Loucy (cell line): ENCODE data around the gene CARD19.

Experiments
- H2AFZ ChIP-seq: fragments of 200-600 bp; sonication (generic); 2 replicates; pipeline ENCODE4 v1.6.0; 2016; ENCODE audit warnings: antibody characterized with exemption, mild to moderate bottlenecking, low read length, moderate library complexity
- H3F3A ChIP-seq: fragments of 200-600 bp; 2 replicates; pipeline ENCODE4 v1.6.0; 2016; ENCODE audit warnings: antibody characterized with exemption, low read depth, mild to moderate bottlenecking
- H3K27me3 ChIP-seq: fragments of 200-600 bp; sonication (generic); 2 replicates; pipeline ENCODE4 v1.6.1; 2014; ENCODE audit warnings: low read length, mild to moderate bottlenecking; ENCODE audit not compliant: insufficient read depth, poor library complexity, severe bottlenecking
- H3K36me3 ChIP-seq: fragments of 200-600 bp; sonication (generic); 2 replicates; pipeline ENCODE4 v1.6.1; 2016; ENCODE audit warnings: low read length; ENCODE audit not compliant: insufficient read depth
- H3K4me1 ChIP-seq: fragments of 200-600 bp; sonication (generic); 2 replicates; pipeline ENCODE4 v1.5.1; 2014; ENCODE audit warnings: low read length, mild to moderate bottlenecking; ENCODE audit not compliant: insufficient read depth, poor library complexity, severe bottlenecking
- H3K4me2 ChIP-seq: fragments of 200-600 bp; sonication (generic); 2 replicates; pipeline ENCODE4 v1.6.0; 2014; ENCODE audit warnings: antibody characterized with exemption, low read length, low read depth, mild to moderate bottlenecking; ENCODE audit not compliant: poor library complexity, severe bottlenecking
- H3K4me3 ChIP-seq: fragments of 200-600 bp; sonication (generic); 2 replicates; pipeline ENCODE4 v1.5.1; 2014; ENCODE audit warnings: low read length, mild to moderate bottlenecking, mixed read lengths; ENCODE audit not compliant: poor library complexity, severe bottlenecking
- H3K79me2 ChIP-seq: fragments of 200-600 bp; sonication (generic); 2 replicates; pipeline ENCODE4 v1.6.1; 2014; ENCODE audit warnings: low read length; ENCODE audit not compliant: insufficient read depth
- H3K9ac ChIP-seq: fragments of 200-600 bp; sonication (generic); 2 replicates; pipeline ENCODE4 v1.6.0; 2014; ENCODE audit warnings: mild to moderate bottlenecking, low read depth, low read length, moderate library complexity; ENCODE audit not compliant: poor library complexity, severe bottlenecking
- H3K9me2 ChIP-seq: fragments of 200-600 bp; sonication (generic); replicated peaks from 2 replicates; pipeline ENCODE4 v1.6.1; 2016; ENCODE audit warnings: low read depth, low read length, mixed read lengths
- H3K9me3 ChIP-seq: fragments of 200-600 bp; sonication (generic); 2 replicates; pipeline ENCODE4 v1.6.1; 2014; ENCODE audit warnings: mild to moderate bottlenecking, antibody characterized with exemption, low read length, low read depth; ENCODE audit not compliant: insufficient read depth
- H4K20me1 ChIP-seq: fragments of 200-600 bp; sonication (generic); 2 replicates; pipeline ENCODE4 v1.6.0; 2014; ENCODE audit warnings: antibody characterized with exemption, low read length, mild to moderate bottlenecking; ENCODE audit not compliant: insufficient read depth, poor library complexity, severe bottlenecking
- EZH2phosphoT487 ChIP-seq: fragments of 200-600 bp; IDR thresholded peaks from 2 replicates; pipeline ENCODE4 v1.6.1; 2018; ENCODE audit warnings: antibody characterized with exemption, mild to moderate bottlenecking, moderate library complexity, borderline replicate concordance
- TF ChIP-seq, protein P1 (sequence below): fragments of 200-600 bp; sonication (generic); conservative IDR thresholded peaks from 2 replicates; pipeline ENCODE4 v1.5.1; 2014; ENCODE audit warnings: mild to moderate bottlenecking, antibody characterized with exemption, low read length

The CARD19 gene

GRCh38 chr9:93077367-93077766 is 18.6 kb upstream of the CARD19 start:
- Histone ChIP-seq H4K20me1 (no peaks in the 10 kb centered on the region), H3K9me2 (no peaks in the 10 kb centered on the region), H3F3A (no peaks in the 10 kb centered on the region), H3K79me2 (no peaks in the 10 kb centered on the region), H3K27me3 (no peaks in the 10 kb centered on the region), H3K9me3 (no peaks in the 10 kb centered on the region), H2AFZ (no peak overlapping the region), H3K4me3 (no peak overlapping the region), H3K4me1 (peaks cover 16% of the 10 kb centered on the region), H3K4me2 (no peak overlapping the region), H3K36me3 (no peaks in the 10 kb centered on the region), H3K9ac (no peak overlapping the region)
- no peak for TF ChIP-seq EZH2phosphoT487
- TF ChIP-seq, protein P1, sequence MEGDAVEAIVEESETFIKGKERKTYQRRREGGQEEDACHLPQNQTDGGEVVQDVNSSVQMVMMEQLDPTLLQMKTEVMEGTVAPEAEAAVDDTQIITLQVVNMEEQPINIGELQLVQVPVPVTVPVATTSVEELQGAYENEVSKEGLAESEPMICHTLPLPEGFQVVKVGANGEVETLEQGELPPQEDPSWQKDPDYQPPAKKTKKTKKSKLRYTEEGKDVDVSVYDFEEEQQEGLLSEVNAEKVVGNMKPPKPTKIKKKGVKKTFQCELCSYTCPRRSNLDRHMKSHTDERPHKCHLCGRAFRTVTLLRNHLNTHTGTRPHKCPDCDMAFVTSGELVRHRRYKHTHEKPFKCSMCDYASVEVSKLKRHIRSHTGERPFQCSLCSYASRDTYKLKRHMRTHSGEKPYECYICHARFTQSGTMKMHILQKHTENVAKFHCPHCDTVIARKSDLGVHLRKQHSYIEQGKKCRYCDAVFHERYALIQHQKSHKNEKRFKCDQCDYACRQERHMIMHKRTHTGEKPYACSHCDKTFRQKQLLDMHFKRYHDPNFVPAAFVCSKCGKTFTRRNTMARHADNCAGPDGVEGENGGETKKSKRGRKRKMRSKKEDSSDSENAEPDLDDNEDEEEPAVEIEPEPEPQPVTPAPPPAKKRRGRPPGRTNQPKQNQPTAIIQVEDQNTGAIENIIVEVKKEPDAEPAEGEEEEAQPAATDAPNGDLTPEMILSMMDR, result no peak

GRCh38 chr9:93077811-93078210 is 18.2 kb upstream of the CARD19 start:
- no peak overlapping the region for H2AFZ ChIP-seq
- no peaks in the 10 kb centered on the region for H3K9me2 ChIP-seq
- H4K20me1 ChIP-seq, result no peaks in the 10 kb centered on the region
- no peaks in the 10 kb centered on the region for H3F3A ChIP-seq
- no peaks in the 10 kb centered on the region for H3K9me3 ChIP-seq
- no peaks in the 10 kb centered on the region for H3K27me3 ChIP-seq
- H3K4me1 ChIP-seq, result peaks cover 16% of the 10 kb centered on the region
- TF ChIP-seq, protein P1, result no peak
- TF ChIP-seq EZH2phosphoT487, result no peak
- H3K36me3 ChIP-seq, result no peaks in the 10 kb centered on the region
- H3K4me3 ChIP-seq, result no peak overlapping the region
- no peak overlapping the region for H3K4me2 ChIP-seq
- H3K79me2 ChIP-seq, result no peaks in the 10 kb centered on the region
- no peak overlapping the region for H3K9ac ChIP-seq

GRCh38 chr9:93079371-93079770 is 16.6 kb upstream of the CARD19 start:
- H2AFZ ChIP-seq, result no peak overlapping the region
- TF ChIP-seq, protein P1, result no peak
- no peak for TF ChIP-seq EZH2phosphoT487
- H3K79me2 ChIP-seq, result no peaks in the 10 kb centered on the region
- no peaks in the 10 kb centered on the region for H3K9me3 ChIP-seq
- H3K9ac ChIP-seq, result no peak overlapping the region
- H3K36me3 ChIP-seq, result no peaks in the 10 kb centered on the region
- no peak overlapping the region for H3K4me2 ChIP-seq
- no peak overlapping the region for H3K4me3 ChIP-seq
- no peaks in the 10 kb centered on the region for H3F3A ChIP-seq
- no peaks in the 10 kb centered on the region for H3K9me2 ChIP-seq
- peaks cover 30% of the 10 kb centered on the region for H3K4me1 ChIP-seq
- H4K20me1 ChIP-seq, result no peaks in the 10 kb centered on the region
- H3K27me3 ChIP-seq, result no peaks in the 10 kb centered on the region
